Brain microvascular endothelial cell (primary cell): ENCODE results near the gene EXOC8.

Experiments
- DNase-seq: peaks from one replicate; pipeline ENCODE4 v3.0.0-alpha.2; 2020
- H3K27ac ChIP-seq: fragments of 250-450 bp; sonication (Bioruptor Pico); 2 replicates; pipeline ENCODE4 v1.5.1; 2020; ENCODE audit warnings: mild to moderate bottlenecking, moderate library complexity
- H3K27me3 ChIP-seq: fragments of 250-450 bp; sonication (Bioruptor Pico); replicated peaks from 2 replicates; pipeline ENCODE4 v1.5.1; 2020; ENCODE audit warnings: mild to moderate bottlenecking
- H3K36me3 ChIP-seq: fragments of 250-450 bp; sonication (Bioruptor Pico); replicated peaks from 2 replicates; pipeline ENCODE4 v1.5.1; 2020; ENCODE audit warnings: mild to moderate bottlenecking
- H3K4me3 ChIP-seq: 2 replicates; pipeline ENCODE4 v1.5.1; 2011; ENCODE audit warnings: low read depth, mild to moderate bottlenecking, control low read depth, low read length, moderate library complexity
- CTCF ChIP-seq: IDR thresholded peaks from 2 replicates; pipeline ENCODE4 v1.5.1; 2011; ENCODE audit warnings: low read depth, mild to moderate bottlenecking, moderate library complexity, low read length, control low read depth, inconsistent platforms; ENCODE audit errors: missing control alignments
- in situ Hi-C: cut with HindIII; loops from 2 replicates; pipeline ENCODE4 v1.10.0; 2017; ENCODE audit warnings: low sequenced_read_pairs, low pct_ligation_motif_present

The EXOC8 gene, protein sequence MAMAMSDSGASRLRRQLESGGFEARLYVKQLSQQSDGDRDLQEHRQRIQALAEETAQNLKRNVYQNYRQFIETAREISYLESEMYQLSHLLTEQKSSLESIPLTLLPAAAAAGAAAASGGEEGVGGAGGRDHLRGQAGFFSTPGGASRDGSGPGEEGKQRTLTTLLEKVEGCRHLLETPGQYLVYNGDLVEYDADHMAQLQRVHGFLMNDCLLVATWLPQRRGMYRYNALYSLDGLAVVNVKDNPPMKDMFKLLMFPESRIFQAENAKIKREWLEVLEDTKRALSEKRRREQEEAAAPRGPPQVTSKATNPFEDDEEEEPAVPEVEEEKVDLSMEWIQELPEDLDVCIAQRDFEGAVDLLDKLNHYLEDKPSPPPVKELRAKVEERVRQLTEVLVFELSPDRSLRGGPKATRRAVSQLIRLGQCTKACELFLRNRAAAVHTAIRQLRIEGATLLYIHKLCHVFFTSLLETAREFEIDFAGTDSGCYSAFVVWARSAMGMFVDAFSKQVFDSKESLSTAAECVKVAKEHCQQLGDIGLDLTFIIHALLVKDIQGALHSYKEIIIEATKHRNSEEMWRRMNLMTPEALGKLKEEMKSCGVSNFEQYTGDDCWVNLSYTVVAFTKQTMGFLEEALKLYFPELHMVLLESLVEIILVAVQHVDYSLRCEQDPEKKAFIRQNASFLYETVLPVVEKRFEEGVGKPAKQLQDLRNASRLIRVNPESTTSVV

DNA sequence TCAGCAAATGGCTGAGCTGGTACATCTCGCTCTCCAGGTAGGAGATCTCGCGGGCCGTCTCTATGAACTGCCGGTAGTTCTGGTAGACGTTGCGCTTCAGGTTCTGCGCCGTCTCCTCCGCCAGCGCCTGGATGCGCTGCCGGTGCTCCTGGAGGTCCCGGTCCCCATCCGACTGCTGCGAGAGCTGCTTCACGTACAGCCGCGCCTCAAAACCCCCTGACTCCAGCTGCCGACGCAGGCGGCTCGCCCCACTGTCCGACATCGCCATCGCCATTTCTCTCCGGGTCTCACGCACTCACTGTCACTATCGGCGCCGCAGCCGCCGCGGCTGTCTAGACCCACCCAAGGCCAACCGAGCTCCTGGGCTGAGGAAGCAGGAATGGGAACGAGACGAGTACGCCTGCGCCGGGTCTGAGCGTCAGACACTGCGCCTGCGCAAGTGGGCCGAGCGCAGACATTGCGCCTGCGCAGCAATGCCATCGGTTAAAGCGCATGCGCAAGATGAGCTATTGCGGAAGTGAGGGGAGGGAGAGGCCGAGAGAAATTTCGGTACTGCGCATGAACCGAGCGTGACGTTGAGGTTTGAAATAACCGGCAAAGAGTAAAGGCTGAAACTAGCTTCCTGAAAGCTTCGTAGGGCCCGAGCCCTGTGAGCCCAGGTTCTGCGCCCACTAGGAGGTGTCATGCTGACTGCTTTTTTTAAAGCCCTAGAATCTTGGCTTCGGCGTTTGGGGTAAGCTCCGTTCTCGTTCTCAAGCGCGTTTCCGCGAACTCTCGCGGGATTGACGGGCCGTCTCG, at the start of gene EXOC8:
TSS of gene EXOC8 (minus strand) at position 381 of the 798 bp plus-strand sequence. CDS start at position 274, 107 bp downstream.
- Histone ChIP-seq H3K27ac (peak within 1 kb of the TSS; percentile 98), H3K27me3 (no peaks in the 10 kb centered on the region), H3K36me3 (no peaks in the 10 kb centered on the region), H3K4me3 (peak within 1 kb of the TSS; percentile 85)
- in situ Hi-C loops: no loop called here
- peak; percentile 91 for DNase-seq
- TF ChIP-seq CTCF: peak; percentile 21

DNA sequence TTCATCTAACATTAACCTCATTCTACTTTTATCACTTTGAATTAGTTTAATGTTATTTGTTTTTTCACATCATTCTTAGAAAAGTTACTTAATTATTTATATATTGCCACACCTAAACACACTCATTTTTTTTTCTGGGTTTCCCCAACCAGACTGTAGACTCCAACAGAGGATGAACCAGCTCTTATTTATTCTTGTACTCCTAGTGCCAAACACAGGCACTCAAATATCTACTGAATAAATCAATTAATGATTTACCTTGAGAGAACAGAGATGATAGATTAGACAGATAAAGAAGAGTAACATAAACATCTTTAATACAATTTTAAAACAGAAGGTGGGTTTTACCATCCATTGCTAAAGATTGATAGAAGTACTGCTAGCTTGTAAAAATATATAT, 48.8 kb upstream of the EXOC8 start:
- no peak for TF ChIP-seq CTCF
- in situ Hi-C loops: no loop called here
- Histone ChIP-seq H3K27ac (no peak overlapping the region), H3K27me3 (no peaks in the 10 kb centered on the region), H3K36me3 (no peaks in the 10 kb centered on the region), H3K4me3 (no peak overlapping the region)
- no peak for DNase-seq

- no peaks in the 10 kb centered on the region for H3K36me3 ChIP-seq
- no peak for TF ChIP-seq CTCF
- no peaks in the 10 kb centered on the region for H3K27me3 ChIP-seq
- no peak overlapping the region for H3K27ac ChIP-seq
- no peak for DNase-seq
- in situ Hi-C loops: no loop called here
- no peak overlapping the region for H3K4me3 ChIP-seq
Observed at GRCh38 chr1:231385416-231385748, 47.7 kb upstream of the EXOC8 start.

DNA sequence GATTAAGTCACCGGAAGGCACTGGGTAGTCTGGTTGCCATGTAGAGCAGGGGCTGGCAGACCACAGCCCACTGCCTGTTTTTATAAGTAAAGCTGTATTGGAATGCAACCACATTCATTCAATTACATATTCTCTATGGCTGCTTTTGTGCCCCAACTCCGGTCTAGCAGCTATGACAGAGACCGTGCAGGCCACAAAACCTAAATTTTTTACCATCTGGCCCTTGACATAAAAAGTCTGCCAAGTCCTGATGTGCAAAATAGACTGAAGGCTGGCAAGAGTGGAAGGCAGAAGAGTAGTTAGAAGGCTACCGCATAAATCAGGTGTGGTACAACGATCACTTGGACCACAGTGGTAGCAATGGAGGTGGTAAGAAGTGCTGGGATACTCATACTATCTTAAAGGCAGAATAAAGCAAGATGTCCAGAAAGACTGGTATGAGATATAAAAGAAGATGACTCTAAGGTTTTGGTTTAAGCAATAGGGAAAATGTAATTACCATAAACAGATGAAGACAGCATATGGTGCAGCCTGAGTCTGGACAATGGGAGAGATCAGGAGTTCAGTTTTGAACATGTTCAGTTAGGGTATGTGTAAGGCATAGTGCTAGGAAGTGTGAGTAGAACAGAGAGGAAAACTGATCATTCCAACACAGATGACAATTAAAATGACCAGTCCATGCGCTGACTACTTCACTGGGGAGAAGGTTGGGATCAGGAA, 47.2 kb upstream of the EXOC8 start:
- no peak for DNase-seq
- H3K27me3 ChIP-seq: no peaks in the 10 kb centered on the region

More for the DNA sequence above, 47.2 kb upstream of the EXOC8 start:
- no peak for TF ChIP-seq CTCF
- Histone ChIP-seq H3K36me3 (no peaks in the 10 kb centered on the region), H3K27ac (no peak overlapping the region), H3K4me3 (no peak overlapping the region)
- in situ Hi-C loops: no loop called here
